Measurements from ENCODE around the gene UXT.

DNA sequence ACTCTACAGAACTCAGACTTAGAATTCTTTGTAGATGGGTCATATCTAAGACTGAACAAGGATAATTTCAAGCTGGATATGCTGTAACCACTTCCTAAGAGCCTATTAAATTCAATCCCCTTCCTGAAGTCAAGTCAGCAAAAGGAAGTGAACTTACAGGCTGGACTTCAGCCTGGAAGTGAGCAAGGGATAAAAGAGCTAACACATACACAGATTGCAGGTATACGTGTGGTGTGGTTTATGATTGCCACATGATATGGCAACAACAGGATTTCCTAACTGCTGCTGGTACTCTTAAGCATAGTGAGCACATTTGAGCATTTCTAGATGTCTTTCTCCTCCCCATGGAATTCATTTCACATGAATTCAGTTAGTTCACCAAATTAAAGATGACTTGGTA lies 38.2 kb upstream of the UXT start:
- TF ChIP-seq, protein P1, sequence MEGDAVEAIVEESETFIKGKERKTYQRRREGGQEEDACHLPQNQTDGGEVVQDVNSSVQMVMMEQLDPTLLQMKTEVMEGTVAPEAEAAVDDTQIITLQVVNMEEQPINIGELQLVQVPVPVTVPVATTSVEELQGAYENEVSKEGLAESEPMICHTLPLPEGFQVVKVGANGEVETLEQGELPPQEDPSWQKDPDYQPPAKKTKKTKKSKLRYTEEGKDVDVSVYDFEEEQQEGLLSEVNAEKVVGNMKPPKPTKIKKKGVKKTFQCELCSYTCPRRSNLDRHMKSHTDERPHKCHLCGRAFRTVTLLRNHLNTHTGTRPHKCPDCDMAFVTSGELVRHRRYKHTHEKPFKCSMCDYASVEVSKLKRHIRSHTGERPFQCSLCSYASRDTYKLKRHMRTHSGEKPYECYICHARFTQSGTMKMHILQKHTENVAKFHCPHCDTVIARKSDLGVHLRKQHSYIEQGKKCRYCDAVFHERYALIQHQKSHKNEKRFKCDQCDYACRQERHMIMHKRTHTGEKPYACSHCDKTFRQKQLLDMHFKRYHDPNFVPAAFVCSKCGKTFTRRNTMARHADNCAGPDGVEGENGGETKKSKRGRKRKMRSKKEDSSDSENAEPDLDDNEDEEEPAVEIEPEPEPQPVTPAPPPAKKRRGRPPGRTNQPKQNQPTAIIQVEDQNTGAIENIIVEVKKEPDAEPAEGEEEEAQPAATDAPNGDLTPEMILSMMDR (IDR thresholded peaks at IDR 0.05): no peak
- no peak for TF ChIP-seq POLR2A (IDR thresholded peaks at IDR 0.05)

All from testis (tissue), 2 donors.